Epithelial cell of prostate (primary cell): ENCODE measurements around the gene ALDH18A1.

ENCODE experiments used
- DNase-seq: peaks from one replicate; pipeline ENCODE4 v3.0.0-alpha.2; 2011; ENCODE audit warnings: low read depth, low spot score
- H3K27ac ChIP-seq: fragments of 450-650 bp; 2 replicates; pipeline ENCODE4 v1.5.1; 2017; ENCODE audit warnings: mild to moderate bottlenecking

ALDH18A1 gene

GRCh38 chr10:95560278-95561176, 96.0 kb downstream of the ALDH18A1 start:
- no peak for DNase-seq
- no peak overlapping the region for H3K27ac ChIP-seq

DNA sequence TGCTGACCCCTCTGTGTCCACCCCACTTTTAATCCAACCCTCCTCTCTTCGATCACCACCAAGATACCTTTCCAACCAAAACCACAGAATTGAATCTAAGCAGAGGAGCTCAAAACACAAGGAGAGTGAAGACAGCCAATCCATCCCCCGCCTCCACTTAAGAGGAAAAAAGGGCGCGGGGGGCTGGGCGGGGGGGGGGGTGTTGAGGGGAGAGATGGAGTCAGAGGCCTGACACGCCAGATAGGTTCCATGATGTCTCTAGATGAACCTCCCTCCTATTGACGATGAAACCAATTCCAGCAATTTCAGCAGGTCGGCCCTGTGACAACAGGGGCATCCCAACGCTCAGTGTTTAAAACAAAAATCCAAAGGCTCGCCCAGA, 96.6 kb downstream of the ALDH18A1 start:
- no peak overlapping the region for H3K27ac ChIP-seq
- no peak for DNase-seq

GRCh38 chr10:95559471-95559870, 97.0 kb downstream of the ALDH18A1 start:
- no peak overlapping the region for H3K27ac ChIP-seq
- no peak for DNase-seq

GRCh38 chr10:95558593-95559320, 97.8 kb downstream of the ALDH18A1 start:
- H3K27ac ChIP-seq = no peak overlapping the region
- no peak for DNase-seq

DNA sequence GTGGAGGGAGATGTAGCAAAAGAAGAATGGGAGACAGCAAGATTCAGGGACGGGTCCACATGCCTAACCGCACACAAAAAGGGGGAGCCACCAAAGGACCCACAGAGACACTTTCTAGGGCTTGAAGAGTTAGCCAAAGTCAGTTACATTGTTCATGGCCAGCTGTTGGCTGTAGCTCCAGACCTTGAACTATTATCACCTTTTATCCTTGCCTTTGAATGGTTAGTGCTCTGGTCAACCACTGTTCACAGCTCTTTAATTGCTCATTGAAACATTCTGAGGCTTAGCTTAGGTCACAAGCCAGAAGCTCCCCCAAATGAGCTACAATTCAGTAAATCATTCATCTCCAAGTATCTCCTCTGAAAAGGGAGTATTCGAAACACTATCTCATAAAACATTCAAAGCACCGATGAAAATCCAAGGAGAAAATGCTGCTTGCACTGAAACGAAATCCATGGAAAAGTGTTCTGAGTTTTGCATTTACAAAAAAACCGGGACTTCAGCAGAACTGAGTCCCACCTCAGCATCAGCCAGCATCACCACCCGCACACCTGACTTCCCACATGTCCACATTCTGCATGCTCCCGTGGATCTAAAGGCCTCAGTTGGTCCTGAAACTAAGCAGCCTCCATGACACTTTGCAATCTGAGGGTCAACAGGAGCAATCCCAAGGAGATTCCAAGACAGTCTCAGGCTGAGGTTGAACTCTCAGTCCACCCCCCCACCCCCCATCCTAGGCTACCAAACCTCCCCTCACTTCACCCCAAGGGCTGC, 99.3 kb downstream of the ALDH18A1 start:
- DNase-seq = no peak
- no peak overlapping the region for H3K27ac ChIP-seq
